AG04450 (cell line): ENCODE data around the gene SGSH. TPM values are rescaled to one million over a fixed set of nuclear protein-coding genes. Genes with fewer than 3 reads are reported as not detected.

Experiments
- CTCF ChIA-PET: fragments of 300-600, 350-600 bp; formaldehyde crosslinking; extraction: SDS; loops from one replicate; lab custom pipeline; 2022; ENCODE audit warnings: antibody characterized with exemption, inconsistent platforms; lab: Charles Lee
- POLR2A ChIA-PET: fragments of 350-600 bp; formaldehyde crosslinking; extraction: SDS; loops from one replicate; lab custom pipeline; 2021; ENCODE audit warnings: antibody characterized with exemption, inconsistent platforms; lab: Yijun Ruan, JAX
- DNase-seq: peaks from one replicate; pipeline ENCODE4 v3.0.0-alpha.2; 2011; ENCODE audit warnings: low read depth, low spot score
- H3K27ac ChIP-seq: one replicate; pipeline ENCODE4 v1.5.1; 2012; ENCODE audit warnings: low read depth, low read length, control low read depth
- H3K27me3 ChIP-seq: one replicate; pipeline ENCODE4 v1.6.0; 2012; ENCODE audit warnings: low read length; ENCODE audit not compliant: control insufficient read depth, insufficient read depth
- H3K4me3 ChIP-seq: 2 replicates; pipeline ENCODE4 v1.5.1; 2011; ENCODE audit warnings: mild to moderate bottlenecking, low read depth, low read length, control low read depth
- H3K9me3 ChIP-seq: 2 replicates; pipeline ENCODE4 v1.5.1; 2012; ENCODE audit warnings: low read length; ENCODE audit not compliant: control insufficient read depth, insufficient read depth
- polyA minus RNA-seq: library from RNA; depleted of rRNA, polyadenylated mRNA; stranded (reverse); fragments of >200 nt; gene quantifications from 2 replicates; pipeline ENCODE4 v1.2.3, GENCODE V29; 2011; rRNA and poly(A)+ RNA removed
- polyA plus RNA-seq: library from polyadenylated mRNA; depleted of rRNA; stranded (reverse); fragments of >200 nt; gene quantifications from 2 replicates; pipeline ENCODE4 v1.2.3, GENCODE V29; 2011; rRNA removed
- TF ChIP-seq, protein P1 (sequence below): IDR thresholded peaks from 2 replicates; pipeline ENCODE4 v1.5.1; 2011; ENCODE audit warnings: low read depth, low read length, control low read depth, inconsistent platforms

Gene SGSH
- polyA plus RNA-seq (37.4 and 39.9 TPM in 2 replicates), polyA minus RNA-seq (18.8 and 20.0 TPM in 2 replicates)

DNA sequence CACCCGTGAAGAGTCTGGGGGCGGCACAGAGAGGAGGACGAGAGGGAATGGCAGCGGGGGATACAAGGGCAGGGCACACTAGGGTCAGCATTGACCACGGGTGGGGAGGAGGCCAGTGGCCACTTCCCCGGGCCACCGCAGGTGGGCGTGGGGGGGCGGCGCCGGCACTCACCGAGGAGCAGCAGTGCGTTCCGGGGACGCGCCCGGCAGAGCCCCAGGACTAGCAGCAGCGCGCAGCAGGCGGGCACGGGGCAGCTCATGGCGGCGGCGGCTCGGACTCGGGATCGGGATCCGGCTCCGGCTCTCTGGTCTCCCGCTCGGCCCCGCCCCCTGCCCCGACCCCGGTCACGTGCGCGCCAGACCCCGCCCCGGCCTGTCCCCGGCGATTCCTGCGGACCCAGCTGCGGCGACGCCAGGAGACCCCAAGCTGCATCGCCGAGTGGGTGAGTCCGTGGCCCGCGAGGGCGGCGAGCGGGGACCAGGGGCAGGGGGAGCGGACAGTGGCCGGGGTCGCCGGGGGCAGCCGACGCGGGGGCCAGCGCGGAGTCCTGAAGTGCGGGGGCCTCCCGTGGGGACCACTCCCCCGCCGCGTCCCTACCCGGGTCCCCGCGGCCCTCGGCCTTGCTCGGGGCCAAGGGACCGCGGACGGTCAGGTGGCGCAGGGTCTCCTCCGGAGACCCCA, at the start of gene SGSH, which contains the start of gene SLC26A11:
Gene SGSH, minus strand, starts transcription at position 280 of the 682 bp plus-strand sequence. Its CDS starts 20 bp downstream, at position 260.
Gene SLC26A11, plus strand, starts transcription at position 374 of the 682 bp plus-strand sequence. CDS start 1,134 bp downstream, outside the sequence.
- no peaks in the 10 kb centered on the region; the same call in 1 of the 2 replicates for H3K9me3 ChIP-seq
- H3K27me3 ChIP-seq = no peaks in the 10 kb centered on the region
- H3K4me3 ChIP-seq = peak within 1 kb of the TSS; percentile 80
- TF ChIP-seq, protein P1, sequence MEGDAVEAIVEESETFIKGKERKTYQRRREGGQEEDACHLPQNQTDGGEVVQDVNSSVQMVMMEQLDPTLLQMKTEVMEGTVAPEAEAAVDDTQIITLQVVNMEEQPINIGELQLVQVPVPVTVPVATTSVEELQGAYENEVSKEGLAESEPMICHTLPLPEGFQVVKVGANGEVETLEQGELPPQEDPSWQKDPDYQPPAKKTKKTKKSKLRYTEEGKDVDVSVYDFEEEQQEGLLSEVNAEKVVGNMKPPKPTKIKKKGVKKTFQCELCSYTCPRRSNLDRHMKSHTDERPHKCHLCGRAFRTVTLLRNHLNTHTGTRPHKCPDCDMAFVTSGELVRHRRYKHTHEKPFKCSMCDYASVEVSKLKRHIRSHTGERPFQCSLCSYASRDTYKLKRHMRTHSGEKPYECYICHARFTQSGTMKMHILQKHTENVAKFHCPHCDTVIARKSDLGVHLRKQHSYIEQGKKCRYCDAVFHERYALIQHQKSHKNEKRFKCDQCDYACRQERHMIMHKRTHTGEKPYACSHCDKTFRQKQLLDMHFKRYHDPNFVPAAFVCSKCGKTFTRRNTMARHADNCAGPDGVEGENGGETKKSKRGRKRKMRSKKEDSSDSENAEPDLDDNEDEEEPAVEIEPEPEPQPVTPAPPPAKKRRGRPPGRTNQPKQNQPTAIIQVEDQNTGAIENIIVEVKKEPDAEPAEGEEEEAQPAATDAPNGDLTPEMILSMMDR = no peak
- no peak for DNase-seq
- ChIA-PET CTCF (interaction anchor here (0.8 kb wide), 1 partner anchor 119 kb away, joined by 3 read pairs; the partner anchor contains the start of gene GAA), POLR2A (interaction anchor here (0.6 to 1.1 kb wide), 3 partner anchors 14 to 1824 kb away, joined by 3 to 5 read pairs (median 5); no protein-coding TSS in a partner anchor)
- H3K27ac ChIP-seq = peak within 1 kb of the TSS; percentile 68

DNA sequence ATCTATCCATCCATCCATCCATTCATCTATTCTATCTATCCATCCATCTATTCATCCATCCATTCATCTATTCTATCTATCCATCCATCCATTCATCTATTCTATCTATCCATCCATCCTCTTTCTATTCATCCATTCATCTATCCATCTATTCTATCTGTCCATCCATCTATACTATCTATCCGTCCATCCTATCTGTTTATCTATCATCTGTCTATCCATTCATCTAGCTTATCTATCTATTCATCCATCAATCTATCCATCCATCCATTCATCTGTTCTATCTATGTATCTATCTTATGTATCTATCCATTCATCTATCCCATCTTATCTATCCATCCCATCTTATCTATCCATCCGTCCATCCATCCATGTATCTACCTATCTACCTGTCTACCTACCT, 49.3 kb upstream of the SGSH start:
- Histone ChIP-seq H3K27me3 (no peaks in the 10 kb centered on the region), H3K9me3 (no peaks in the 10 kb centered on the region; the same call in 1 of the 2 replicates), H3K4me3 (no peak overlapping the region), H3K27ac (no peak overlapping the region)
- CTCF ChIA-PET = no interaction called here
- DNase-seq = no peak
- TF ChIP-seq, protein P1 = no peak
- POLR2A ChIA-PET = no interaction called here

DNA sequence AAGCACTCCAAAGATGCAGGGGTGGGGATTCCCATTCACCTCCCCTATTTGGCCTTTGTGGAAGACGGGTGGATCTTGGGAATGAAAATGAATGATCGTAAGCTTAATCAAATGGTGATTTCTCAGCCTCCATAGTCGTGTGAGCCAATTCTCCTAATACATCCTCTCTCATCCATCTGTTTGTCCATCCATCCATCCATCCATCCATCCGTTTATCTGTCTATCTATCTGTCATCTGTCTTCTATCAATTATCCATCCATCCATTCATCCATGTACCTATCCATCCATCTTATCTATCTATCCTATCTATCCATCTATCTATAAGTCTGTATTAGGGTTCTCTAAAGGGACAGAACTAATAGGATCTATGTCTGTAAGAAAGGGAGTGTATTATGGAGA, 48.3 kb upstream of the SGSH start:
- Histone ChIP-seq H3K27me3 (no peaks in the 10 kb centered on the region), H3K4me3 (no peak overlapping the region), H3K27ac (no peak overlapping the region), H3K9me3 (no peaks in the 10 kb centered on the region; the same call in 1 of the 2 replicates)
- CTCF ChIA-PET = no interaction called here
- no peak for DNase-seq
- TF ChIP-seq, protein P1 = no peak
- POLR2A ChIA-PET = no interaction called here

DNA sequence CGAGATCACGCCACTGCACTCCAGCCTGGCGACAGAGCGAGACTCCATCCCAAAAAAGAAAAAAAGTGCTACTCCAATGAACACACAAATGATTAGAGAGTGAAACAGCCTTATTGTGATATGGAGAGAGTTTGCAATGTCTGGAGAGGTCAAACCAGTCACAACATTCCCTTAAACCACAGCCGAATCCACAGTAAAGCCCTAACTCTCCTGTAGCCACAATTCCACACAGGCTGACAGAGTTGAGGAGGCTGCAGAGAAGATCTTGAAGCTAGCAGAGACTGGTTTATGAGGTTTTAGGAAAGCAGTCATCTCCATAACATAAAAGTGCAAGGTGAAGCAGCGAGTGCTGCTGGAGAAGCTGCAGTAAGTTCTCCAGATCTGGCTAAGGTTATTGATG, 47.3 kb upstream of the SGSH start:
- Histone ChIP-seq H3K4me3 (no peak overlapping the region), H3K27me3 (no peaks in the 10 kb centered on the region), H3K27ac (no peak overlapping the region), H3K9me3 (no peaks in the 10 kb centered on the region; the same call in 1 of the 2 replicates)
- POLR2A ChIA-PET = no interaction called here
- TF ChIP-seq, protein P1 = no peak
- CTCF ChIA-PET = no interaction called here
- DNase-seq = no peak
